ENCODE measurements around the gene DEFB128.
"Not testable (repeated sequence)": the region's sequence is repeated elsewhere in the genome, so short reads cannot be mapped to it uniquely, and the experiment has no call there.

The DEFB128 gene

GRCh38 chr20:189611-190010 lies at the start of gene DEFB128:
TSS of gene DEFB128 (minus strand) at chr20:189711. CDS start at chr20:189623, 88 bp downstream.
- in situ Hi-C loops (cut with MboI; ENCODE audit: low pct_unique_long_range_greater_than_20kb, low sequenced_read_pairs): no loop called here
- no peak for DNase-seq

- peak; percentile 21 for DNase-seq
- in situ Hi-C loops (cut with MboI; ENCODE audit: low pct_unique_long_range_greater_than_20kb, low sequenced_read_pairs): no loop called here
Observed at GRCh38 chr20:237929-238328, 48.4 kb upstream of the DEFB128 start.

GRCh38 chr20:237489-237888 lies 48.0 kb upstream of the DEFB128 start:
- peak; percentile 87 for DNase-seq
- in situ Hi-C loops (cut with MboI; ENCODE audit: low pct_unique_long_range_greater_than_20kb, low sequenced_read_pairs): no loop called here

GRCh38 chr20:235891-236290 lies 46.4 kb upstream of the DEFB128 start:
- no peak for DNase-seq
- in situ Hi-C loops (cut with MboI; ENCODE audit: low pct_unique_long_range_greater_than_20kb, low sequenced_read_pairs): no loop called here

- peak; percentile 78 for DNase-seq
- in situ Hi-C loops (cut with MboI; ENCODE audit: low pct_unique_long_range_greater_than_20kb, low sequenced_read_pairs): no loop called here
Observed at GRCh38 chr20:227439-228105, 38.1 kb upstream of the DEFB128 start.

GRCh38 chr20:226958-227357 lies 37.4 kb upstream of the DEFB128 start, which contains the start of gene DEFB129:
TSS of gene DEFB129 (plus strand) at chr20:227258. CDS start at chr20:227289, 31 bp downstream.
- no peak for DNase-seq
- in situ Hi-C loops (cut with MboI; ENCODE audit: low pct_unique_long_range_greater_than_20kb, low sequenced_read_pairs): no loop called here

- DNase-seq; in situ Hi-C loops (cut with MboI; ENCODE audit: low pct_unique_long_range_greater_than_20kb, low sequenced_read_pairs): not testable (repeated sequence)
Observed at GRCh38 chr20:225879-226278, 36.4 kb upstream of the DEFB128 start.

GRCh38 chr20:221258-221830 lies 31.8 kb upstream of the DEFB128 start:
- in situ Hi-C loops (cut with MboI; ENCODE audit: low pct_unique_long_range_greater_than_20kb, low sequenced_read_pairs): no loop called here
- no peak for DNase-seq

GRCh38 chr20:219290-220115 lies 30.0 kb upstream of the DEFB128 start:
- DNase-seq: peak; percentile 58
- in situ Hi-C loops (cut with MboI; ENCODE audit: low pct_unique_long_range_greater_than_20kb, low sequenced_read_pairs): no loop called here

GRCh38 chr20:217266-217665 lies 27.8 kb upstream of the DEFB128 start:
- no peak for DNase-seq
- in situ Hi-C loops (cut with MboI; ENCODE audit: low pct_unique_long_range_greater_than_20kb, low sequenced_read_pairs): no loop called here

GRCh38 chr20:215796-216195 lies 26.3 kb upstream of the DEFB128 start:
- in situ Hi-C loops (cut with MboI; ENCODE audit: low pct_unique_long_range_greater_than_20kb, low sequenced_read_pairs): no loop called here
- DNase-seq: no peak

- no peak for DNase-seq
- in situ Hi-C loops (cut with MboI; ENCODE audit: low pct_unique_long_range_greater_than_20kb, low sequenced_read_pairs): no loop called here
Observed at GRCh38 chr20:214383-214782, 24.9 kb upstream of the DEFB128 start.

GRCh38 chr20:210809-211502 lies 21.4 kb upstream of the DEFB128 start:
- no peak for DNase-seq
- in situ Hi-C loops (cut with MboI; ENCODE audit: low pct_unique_long_range_greater_than_20kb, low sequenced_read_pairs): no loop called here

- in situ Hi-C loops (cut with MboI; ENCODE audit: low pct_unique_long_range_greater_than_20kb, low sequenced_read_pairs): no loop called here
- DNase-seq: peak; percentile 65
Observed at GRCh38 chr20:208942-209566, 19.5 kb upstream of the DEFB128 start.

GRCh38 chr20:203630-204029 lies 14.1 kb upstream of the DEFB128 start:
- DNase-seq; in situ Hi-C loops (cut with MboI; ENCODE audit: low pct_unique_long_range_greater_than_20kb, low sequenced_read_pairs): not testable (repeated sequence)

GRCh38 chr20:199996-200395 lies 10.5 kb upstream of the DEFB128 start:
- in situ Hi-C loops (cut with MboI; ENCODE audit: low pct_unique_long_range_greater_than_20kb, low sequenced_read_pairs): no loop called here
- DNase-seq: peak; percentile 40

- in situ Hi-C loops (cut with MboI; ENCODE audit: low pct_unique_long_range_greater_than_20kb, low sequenced_read_pairs): no loop called here
- DNase-seq: no peak
Observed at GRCh38 chr20:198225-198624, 8.7 kb upstream of the DEFB128 start.

- no peak for DNase-seq
- in situ Hi-C loops (cut with MboI; ENCODE audit: low pct_unique_long_range_greater_than_20kb, low sequenced_read_pairs): no loop called here
Observed at GRCh38 chr20:187733-188132, 1.8 kb downstream of the DEFB128 start.

GRCh38 chr20:184288-184687 lies 5.2 kb downstream of the DEFB128 start:
- in situ Hi-C loops (cut with MboI; ENCODE audit: low pct_unique_long_range_greater_than_20kb, low sequenced_read_pairs): no loop called here
- DNase-seq: no peak

Data from KBM-7 (cell line).